Osteoblast (primary cell): ENCODE data around the gene TP53BP1. TPM values are rescaled to one million over a fixed set of nuclear protein-coding genes. Genes with fewer than 3 reads are reported as not detected.

ENCODE experiments used
- DNase-seq: peaks from one replicate; pipeline ENCODE4 v3.0.0; 2011; ENCODE audit warnings: low spot score, mixed read lengths; ENCODE audit not compliant: insufficient read length; ENCODE audit errors: missing footprints
- H2AFZ ChIP-seq: 2 replicates; pipeline ENCODE4 v1.6.0; 2011; ENCODE audit warnings: mild to moderate bottlenecking, low read length
- H3K27ac ChIP-seq: 2 replicates; pipeline ENCODE4 v1.5.1; 2011; ENCODE audit warnings: mild to moderate bottlenecking, low read depth, low read length, moderate library complexity
- H3K27me3 ChIP-seq: 2 replicates; pipeline ENCODE4 v1.6.0; 2012; ENCODE audit warnings: mild to moderate bottlenecking, control low read depth, inconsistent platforms, low read length, moderate library complexity; ENCODE audit not compliant: insufficient read depth
- H3K36me3 ChIP-seq: 2 replicates; pipeline ENCODE4 v1.5.1; 2011; ENCODE audit warnings: mild to moderate bottlenecking, low read length, control low read depth, moderate library complexity; ENCODE audit not compliant: insufficient read depth
- H3K4me1 ChIP-seq: 2 replicates; pipeline ENCODE4 v1.5.1; 2011; ENCODE audit warnings: mild to moderate bottlenecking, low read length, control low read depth, moderate library complexity; ENCODE audit not compliant: insufficient read depth
- H3K4me2 ChIP-seq: 2 replicates; pipeline ENCODE4 v1.6.0; 2011; ENCODE audit warnings: mild to moderate bottlenecking, low read length; ENCODE audit not compliant: insufficient read depth
- H3K4me3 ChIP-seq: fragments of 200-600 bp; sonication (generic); 3 replicates; pipeline ENCODE4 v1.5.1; 2012; ENCODE audit warnings: mild to moderate bottlenecking, low read length, inconsistent platforms; ENCODE audit not compliant: insufficient read depth
- H3K79me2 ChIP-seq: 2 replicates; pipeline ENCODE4 v1.6.0; 2012; ENCODE audit warnings: mild to moderate bottlenecking, low read length, control low read depth, inconsistent platforms; ENCODE audit not compliant: insufficient read depth
- H3K9me3 ChIP-seq: 2 replicates; pipeline ENCODE4 v1.5.1; 2011; ENCODE audit warnings: low read depth, low read length, control low read depth
- H4K20me1 ChIP-seq: 2 replicates; pipeline ENCODE4 v1.6.0; 2012; ENCODE audit warnings: mild to moderate bottlenecking, low read length, control low read depth; ENCODE audit not compliant: insufficient read depth
- CTCF ChIP-seq: IDR thresholded peaks from 2 replicates; pipeline ENCODE4 v1.5.1; 2011; ENCODE audit warnings: mild to moderate bottlenecking, low read depth, low read length, moderate library complexity; ENCODE audit errors: extremely low read depth
- total RNA-seq: library from RNA; depleted of rRNA; stranded (reverse); fragments of >200 nt; gene quantifications from 2 replicates; pipeline ENCODE4 v1.2.3, GENCODE V29; 2012

TP53BP1 gene
- total RNA-seq, 1 donor: 88.7 TPM

- no peak for TF ChIP-seq CTCF
- H2AFZ ChIP-seq: no peak overlapping the region
- H3K27ac ChIP-seq: peak overlapping the region; percentile 84
Measured at GRCh38 chr15:43465100-43465499, 27.9 kb downstream of the TP53BP1 start.

GRCh38 chr15:43463998-43464397 is 29.0 kb downstream of the TP53BP1 start:
- TF ChIP-seq CTCF: no peak
- no peaks in the 10 kb centered on the region for H3K27me3 ChIP-seq
- H4K20me1 ChIP-seq: no peaks in the 10 kb centered on the region
- H3K9me3 ChIP-seq: no peaks in the 10 kb centered on the region
- H2AFZ ChIP-seq: no peak overlapping the region
- H3K4me2 ChIP-seq: peak overlapping the region; percentile 60
- peaks cover 44% of the 10 kb centered on the region for H3K36me3 ChIP-seq
- DNase-seq: no peak
- no peak overlapping the region for H3K4me3 ChIP-seq
- H3K79me2 ChIP-seq: peaks cover 6% of the 10 kb centered on the region
- H3K27ac ChIP-seq: peak overlapping the region; percentile 84
- peaks cover 37% of the 10 kb centered on the region for H3K4me1 ChIP-seq

More at GRCh38 chr15:43465100-43465499, 27.9 kb downstream of the TP53BP1 start:
- Histone ChIP-seq H3K36me3 (peaks cover 50% of the 10 kb centered on the region), H3K79me2 (peaks cover 6% of the 10 kb centered on the region), H3K27me3 (no peaks in the 10 kb centered on the region), H3K4me2 (peak overlapping the region; percentile 26), H3K4me3 (no peak overlapping the region), H4K20me1 (no peaks in the 10 kb centered on the region), H3K9me3 (no peaks in the 10 kb centered on the region), H3K4me1 (peaks cover 46% of the 10 kb centered on the region)
- peak; percentile 30 for DNase-seq

- H3K27ac ChIP-seq: peak overlapping the region; percentile 84
- no peaks in the 10 kb centered on the region for H3K9me3 ChIP-seq
- H3K4me2 ChIP-seq: peak overlapping the region; percentile 60
- peaks cover 6% of the 10 kb centered on the region for H3K79me2 ChIP-seq
- peaks cover 42% of the 10 kb centered on the region for H3K36me3 ChIP-seq
- DNase-seq: no peak
- no peaks in the 10 kb centered on the region for H3K27me3 ChIP-seq
- H3K4me1 ChIP-seq: peaks cover 37% of the 10 kb centered on the region
- no peak overlapping the region for H3K4me3 ChIP-seq
- no peak for TF ChIP-seq CTCF
- no peak overlapping the region for H2AFZ ChIP-seq
- no peaks in the 10 kb centered on the region for H4K20me1 ChIP-seq
Measured at GRCh38 chr15:43463507-43463906, 29.4 kb downstream of the TP53BP1 start.

GRCh38 chr15:43449981-43450380 is 43.0 kb downstream of the TP53BP1 start:
- Histone ChIP-seq H3K4me3 (no peak overlapping the region), H4K20me1 (peaks cover 5% of the 10 kb centered on the region), H2AFZ (no peak overlapping the region), H3K4me1 (no peaks in the 10 kb centered on the region), H3K4me2 (no peak overlapping the region), H3K27me3 (no peaks in the 10 kb centered on the region), H3K36me3 (peaks cover 34% of the 10 kb centered on the region), H3K79me2 (peaks cover 33% of the 10 kb centered on the region), H3K27ac (no peak overlapping the region), H3K9me3 (no peaks in the 10 kb centered on the region)
- no peak for DNase-seq
- TF ChIP-seq CTCF: no peak
